Endothelial cell of umbilical vein (primary cell): ENCODE results near the gene PTGFRN.

ENCODE experiments used
- EZH2 ChIP-seq: IDR thresholded peaks from 2 replicates; pipeline ENCODE4 v1.6.1; 2012; ENCODE audit warnings: borderline replicate concordance, low read depth, mild to moderate bottlenecking, moderate library complexity, low read length, inconsistent platforms; ENCODE audit not compliant: severe bottlenecking
- FOS ChIP-seq: IDR thresholded peaks from 2 replicates; pipeline ENCODE4 v1.6.1; 2011; ENCODE audit warnings: mild to moderate bottlenecking, low read length, moderate library complexity, borderline replicate concordance; ENCODE audit not compliant: insufficient read depth
- JUN ChIP-seq: IDR thresholded peaks from 2 replicates; pipeline ENCODE4 v1.6.1; 2011; ENCODE audit warnings: borderline replicate concordance, low read depth; ENCODE audit not compliant: insufficient read length, insufficient read depth
- MYC ChIP-seq: IDR thresholded peaks from one replicate; pipeline ENCODE4 v1.6.1; 2011; ENCODE audit warnings: mild to moderate bottlenecking, low read depth, low read length
- POLR2A ChIP-seq: IDR thresholded peaks from 2 replicates; pipeline ENCODE4 v1.6.1; 2012; ENCODE audit warnings: low read depth, mild to moderate bottlenecking, control low read depth, low read length
- POLR2AphosphoS5 ChIP-seq: IDR thresholded peaks from 2 replicates; pipeline ENCODE4 v1.6.1; 2012; ENCODE audit warnings: low read depth, mild to moderate bottlenecking, control low read depth, low read length, moderate library complexity; ENCODE audit not compliant: insufficient read depth
- TF ChIP-seq, protein P1 (sequence below): IDR thresholded peaks from 2 replicates; pipeline ENCODE4 v1.6.1; 2011; ENCODE audit not compliant: insufficient read depth, insufficient read length
- TF ChIP-seq, protein P2 (sequence below), 2 donors: IDR thresholded peaks; 1 replicate in 1 of 2; 2 replicates in 1 of 2; pipeline ENCODE4 v1.5.1; 2011; ENCODE audit warnings: low read length in 2 of 2, mild to moderate bottlenecking in 2 of 2, moderate library complexity in 2 of 2, control low read depth in 1 of 2, inconsistent platforms in 1 of 2, low read depth in 1 of 2; ENCODE audit not compliant: insufficient read depth in 1 of 2; ENCODE audit errors: extremely low read depth in 1 of 2

DNA sequence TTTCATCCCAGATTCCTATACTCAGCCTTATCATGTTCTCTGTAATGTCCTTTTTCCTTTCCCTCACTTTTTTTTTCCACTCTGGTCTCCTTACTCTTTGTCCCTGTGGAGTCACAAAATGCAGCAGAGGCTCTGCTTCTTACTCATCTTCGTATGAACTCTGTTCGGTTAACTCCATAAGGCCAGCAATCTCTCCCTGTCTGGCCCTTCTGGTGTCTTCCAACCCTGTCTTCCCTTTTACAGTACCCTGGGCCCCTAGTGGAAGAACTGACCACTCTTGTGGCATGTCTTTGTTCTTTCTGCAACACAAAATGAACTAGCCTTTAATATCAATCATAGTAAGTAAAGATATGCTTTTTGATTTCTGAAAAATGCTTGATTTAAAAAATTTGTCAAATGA is 98.9 kb downstream of the PTGFRN start:
- TF ChIP-seq POLR2AphosphoS5 = no peak
- TF ChIP-seq, protein P1, sequence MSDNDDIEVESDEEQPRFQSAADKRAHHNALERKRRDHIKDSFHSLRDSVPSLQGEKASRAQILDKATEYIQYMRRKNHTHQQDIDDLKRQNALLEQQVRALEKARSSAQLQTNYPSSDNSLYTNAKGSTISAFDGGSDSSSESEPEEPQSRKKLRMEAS = no peak
- TF ChIP-seq, protein P2, sequence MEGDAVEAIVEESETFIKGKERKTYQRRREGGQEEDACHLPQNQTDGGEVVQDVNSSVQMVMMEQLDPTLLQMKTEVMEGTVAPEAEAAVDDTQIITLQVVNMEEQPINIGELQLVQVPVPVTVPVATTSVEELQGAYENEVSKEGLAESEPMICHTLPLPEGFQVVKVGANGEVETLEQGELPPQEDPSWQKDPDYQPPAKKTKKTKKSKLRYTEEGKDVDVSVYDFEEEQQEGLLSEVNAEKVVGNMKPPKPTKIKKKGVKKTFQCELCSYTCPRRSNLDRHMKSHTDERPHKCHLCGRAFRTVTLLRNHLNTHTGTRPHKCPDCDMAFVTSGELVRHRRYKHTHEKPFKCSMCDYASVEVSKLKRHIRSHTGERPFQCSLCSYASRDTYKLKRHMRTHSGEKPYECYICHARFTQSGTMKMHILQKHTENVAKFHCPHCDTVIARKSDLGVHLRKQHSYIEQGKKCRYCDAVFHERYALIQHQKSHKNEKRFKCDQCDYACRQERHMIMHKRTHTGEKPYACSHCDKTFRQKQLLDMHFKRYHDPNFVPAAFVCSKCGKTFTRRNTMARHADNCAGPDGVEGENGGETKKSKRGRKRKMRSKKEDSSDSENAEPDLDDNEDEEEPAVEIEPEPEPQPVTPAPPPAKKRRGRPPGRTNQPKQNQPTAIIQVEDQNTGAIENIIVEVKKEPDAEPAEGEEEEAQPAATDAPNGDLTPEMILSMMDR (IDR thresholded peaks at IDR 0.05; ENCODE audit: extremely low read depth in 1 of 2, insufficient read depth in 1 of 2, low read depth in 1 of 2, low read length in 2 of 2) = no peak
- TF ChIP-seq EZH2 = no peak
- no peak for TF ChIP-seq POLR2A
- no peak for TF ChIP-seq MYC
- TF ChIP-seq JUN = no peak
- no peak for TF ChIP-seq FOS
